ENCODE data around the gene TGFBR3. TPM values are rescaled to one million over a fixed set of nuclear protein-coding genes. Genes with fewer than 3 reads are reported as not detected.

The TGFBR3 gene
- total and polyA plus RNA-seq, 2 of the 8 experiments (the other 6 are each of a cell fraction or from before 2014, with no cell fraction given): 2.0 to 6.1 TPM

GRCh38 chr1:91853397-91853796, 32.6 kb downstream of the TGFBR3 start:
- H4K20me1 ChIP-seq (replicated peaks in 1 of 2; ENCODE audit: control insufficient read depth in 1 of 2, insufficient read depth in 2 of 2, low read length in 2 of 2): no peaks in the 10 kb centered on the region
- H2AFZ ChIP-seq (ENCODE audit: low read length): no peak overlapping the region
- no peak for FAIRE-seq
- no peak overlapping the region for H2BK120ac ChIP-seq (replicated peaks; ENCODE audit: low read depth, low read length)
- H3K79me1 ChIP-seq (ENCODE audit: low read depth, low read length): no peaks in the 10 kb centered on the region
- no peak overlapping the region for H2BK12ac ChIP-seq (ENCODE audit: low read depth, low read length)
- no peak overlapping the region for H2AK5ac ChIP-seq (ENCODE audit: low read depth, low read length)
- H4K8ac ChIP-seq (ENCODE audit: extremely low read depth, insufficient read depth, low read length): no peak overlapping the region
- H3K9me3 ChIP-seq (ENCODE audit: insufficient read depth in 2 of 2, low read depth in 1 of 2, low read length in 1 of 2): no peaks in the 10 kb centered on the region
- no peaks in the 10 kb centered on the region for H3K79me2 ChIP-seq (ENCODE audit: control insufficient read depth in 1 of 2, insufficient read depth in 2 of 2, low read length in 2 of 2)
- H3K4me1 ChIP-seq (replicated peaks in 1 of 4; ENCODE audit: control insufficient read depth in 3 of 4, insufficient read depth in 4 of 4, low read length in 3 of 4): no peaks in the 10 kb centered on the region; a peak in 1 of 7 replicates
- no peak overlapping the region for H3K14ac ChIP-seq (ENCODE audit: insufficient read length)
- no peak overlapping the region for H3K18ac ChIP-seq (ENCODE audit: extremely low read depth, low read length)
- H2BK5ac ChIP-seq (ENCODE audit: low read depth, low read length): no peak overlapping the region
- H2BK20ac ChIP-seq (ENCODE audit: low read length): no peak overlapping the region
- H3K4me2 ChIP-seq (ENCODE audit: insufficient read depth in 1 of 2, low read depth in 2 of 2, low read length in 2 of 2): no peak overlapping the region
- H3K27me3 ChIP-seq (replicated peaks in 1 of 4; ENCODE audit: control insufficient read depth in 3 of 4, extremely low read depth in 1 of 4, insufficient read depth in 3 of 4, low read length in 3 of 4): no peaks in the 10 kb centered on the region
- H3K4me3 ChIP-seq (ENCODE audit: extremely low read depth in 1 of 4, insufficient read depth in 2 of 4, low read depth in 3 of 4, low read length in 4 of 4): no peak overlapping the region
- H3K23me2 ChIP-seq (ENCODE audit: low read depth, low read length): no peaks in the 10 kb centered on the region
- TF ChIP-seq ATF2 (IDR thresholded peaks at IDR 0.05; ENCODE audit: low read length) (no peak), EZH2 (IDR thresholded peaks at IDR 0.05; ENCODE audit: low read depth, low read length, severe bottlenecking) (no peak), CREB1 (IDR thresholded peaks at IDR 0.05) (no peak), EP300 (IDR thresholded peaks at IDR 0.05; ENCODE audit: borderline replicate concordance in 1 of 2, low read depth in 2 of 2, low read length in 2 of 2) (no peak)
- H2BK15ac ChIP-seq (ENCODE audit: low read length): no peak overlapping the region
- H3K9ac ChIP-seq (replicated peaks in 1 of 4; ENCODE audit: extremely low read depth in 1 of 4, low read depth in 3 of 4, low read length in 3 of 4): no peak overlapping the region
- H4K5ac ChIP-seq (ENCODE audit: insufficient read length, low read depth, low read length): no peak overlapping the region
- no peak overlapping the region for H4K91ac ChIP-seq (replicated peaks; ENCODE audit: insufficient read length, low read length)
- POLR2A ChIA-PET (ENCODE audit: partially characterized antibody): no interaction called here
- no peak overlapping the region for H3K27ac ChIP-seq (ENCODE audit: low read depth, low read length)
- no peak for DNase-seq (ENCODE audit: low read depth in 1 of 2, low spot score in 2 of 2)
- H3K4ac ChIP-seq (replicated peaks; ENCODE audit: insufficient read length, low read depth, low read length): no peak overlapping the region
- H3K36me3 ChIP-seq (ENCODE audit: control insufficient read depth in 2 of 4, insufficient read depth in 4 of 4, low read length in 3 of 4): no peaks in the 10 kb centered on the region
- H3K23ac ChIP-seq (ENCODE audit: insufficient read length): no peak overlapping the region
- CTCF ChIA-PET (ENCODE audit: partially characterized antibody): no interaction called here
- WGBS, 2 experiments (ENCODE audit: extremely low coverage in 1 of 2, insufficient coverage in 1 of 2, insufficient read length in 1 of 2, insufficient replicate concordance in 2 of 2, low coverage in 1 of 2, low lambda C conversion rate in 2 of 2, missing lambda C conversion rate in 1 of 2): 89% methylated on average over 7 of the region's 7 CpGs; no CpG with 5 or more reads in 1 of the 2 experiments
- H3K56ac ChIP-seq (replicated peaks; ENCODE audit: insufficient read length, low read depth, low read length): no peak overlapping the region

Measured in H1 (cell line).